HG03159 (cell line): Measurements from ENCODE around the gene STRA8.

Experiments used
- ATAC-seq: cut with Tn5 transposase; IDR thresholded peaks from one replicate; pipeline ENCODE4 v1.9.1; 2021; ENCODE audit warnings: mild to moderate bottlenecking, moderate library complexity; ENCODE audit not compliant: unreplicated experiment

The STRA8 gene

GRCh38 chr7:135262623-135263320, 29.1 kb downstream of the STRA8 start:
- ATAC-seq: no peak

DNA sequence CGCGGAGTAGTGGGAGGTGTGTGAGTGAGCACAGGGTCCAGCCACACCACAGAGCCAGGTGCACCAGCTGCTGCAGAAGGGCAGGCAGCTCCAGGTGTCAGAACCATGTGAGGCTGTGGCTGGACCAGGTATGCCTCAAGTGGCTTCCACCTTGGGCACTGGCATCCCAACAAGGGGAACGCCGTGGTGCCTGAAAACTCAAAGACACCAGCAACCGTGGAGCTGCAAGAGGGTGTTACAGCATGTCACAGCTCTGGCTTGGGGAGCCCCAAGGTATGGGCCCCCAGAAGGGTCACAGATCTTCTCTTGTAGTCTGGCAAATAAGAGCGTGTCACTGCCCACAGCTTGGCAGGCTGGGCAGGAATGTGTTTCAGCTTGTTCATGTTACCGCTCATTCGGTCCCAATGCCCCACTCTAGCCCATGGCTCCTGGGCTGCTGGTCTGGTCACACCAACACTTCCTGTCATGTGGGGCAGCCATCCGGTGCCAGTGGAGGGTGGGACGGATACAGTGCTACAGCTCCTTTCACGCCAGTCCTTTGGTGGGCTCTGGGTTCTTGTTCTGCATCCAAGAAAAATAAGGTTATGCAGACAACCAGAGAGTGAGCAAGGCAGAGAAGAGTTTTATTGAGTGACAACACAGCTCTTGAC, 29.8 kb downstream of the STRA8 start:
- no peak for ATAC-seq

GRCh38 chr7:135265637-135266036, 32.0 kb downstream of the STRA8 start:
- no peak for ATAC-seq

DNA sequence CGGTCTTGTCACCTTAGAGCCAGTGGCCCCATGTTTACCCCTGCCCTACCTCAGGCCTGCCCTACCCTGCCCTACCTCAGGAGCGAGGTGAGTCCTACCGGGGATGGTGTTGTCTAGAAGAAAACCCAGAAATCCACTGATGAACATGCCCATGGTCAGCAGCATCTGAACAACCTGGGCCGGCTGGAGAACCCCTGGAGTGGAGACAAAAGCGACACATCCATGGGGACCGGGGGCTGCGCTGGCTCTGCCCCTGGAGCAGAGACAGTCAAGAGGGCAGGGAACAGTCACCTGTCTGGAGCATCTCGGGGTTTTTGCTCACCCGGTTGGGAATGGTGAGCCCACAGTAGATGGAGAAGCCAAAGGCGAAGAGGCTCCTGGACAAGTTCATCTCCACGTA, 36.3 kb downstream of the STRA8 start:
- no peak for ATAC-seq

DNA sequence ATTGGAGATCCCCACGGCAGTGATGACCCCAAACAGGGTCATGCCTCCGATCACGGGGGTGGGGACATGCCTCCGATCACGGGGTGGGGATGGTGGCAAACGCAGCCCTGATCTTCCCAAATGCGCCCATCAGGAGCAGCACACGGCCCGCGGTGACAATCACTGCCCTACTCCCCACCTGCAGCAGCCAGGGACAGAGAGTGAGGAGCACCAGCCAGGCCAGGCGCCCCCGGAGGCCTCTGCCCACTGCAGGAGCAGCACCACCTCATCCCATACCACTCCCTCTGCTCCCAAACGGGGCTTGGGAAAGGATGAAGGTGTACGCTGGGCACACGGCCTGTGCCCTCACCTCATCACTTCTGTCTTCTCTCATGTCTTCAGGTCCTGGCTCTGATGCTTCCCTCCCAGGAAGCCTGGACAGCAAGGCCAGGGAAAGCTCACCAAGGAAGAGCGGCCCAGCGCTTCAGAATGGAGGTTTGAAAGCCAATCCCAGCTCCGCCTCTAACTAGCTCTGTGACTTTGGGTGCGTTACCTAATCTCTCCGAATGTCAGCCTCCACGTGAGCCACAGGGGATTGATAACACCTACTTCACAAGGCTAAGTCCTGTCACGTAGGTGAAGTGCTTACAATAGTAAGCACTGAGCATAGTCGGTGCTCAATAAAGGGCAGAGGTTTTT, 37.1 kb downstream of the STRA8 start:
- no peak for ATAC-seq

- no peak for ATAC-seq
Measured at GRCh38 chr7:135271255-135271615, 37.6 kb downstream of the STRA8 start.

- ATAC-seq: no peak
Measured at GRCh38 chr7:135272303-135272702, 38.7 kb downstream of the STRA8 start.

GRCh38 chr7:135273581-135273980, 39.9 kb downstream of the STRA8 start:
- no peak for ATAC-seq

DNA sequence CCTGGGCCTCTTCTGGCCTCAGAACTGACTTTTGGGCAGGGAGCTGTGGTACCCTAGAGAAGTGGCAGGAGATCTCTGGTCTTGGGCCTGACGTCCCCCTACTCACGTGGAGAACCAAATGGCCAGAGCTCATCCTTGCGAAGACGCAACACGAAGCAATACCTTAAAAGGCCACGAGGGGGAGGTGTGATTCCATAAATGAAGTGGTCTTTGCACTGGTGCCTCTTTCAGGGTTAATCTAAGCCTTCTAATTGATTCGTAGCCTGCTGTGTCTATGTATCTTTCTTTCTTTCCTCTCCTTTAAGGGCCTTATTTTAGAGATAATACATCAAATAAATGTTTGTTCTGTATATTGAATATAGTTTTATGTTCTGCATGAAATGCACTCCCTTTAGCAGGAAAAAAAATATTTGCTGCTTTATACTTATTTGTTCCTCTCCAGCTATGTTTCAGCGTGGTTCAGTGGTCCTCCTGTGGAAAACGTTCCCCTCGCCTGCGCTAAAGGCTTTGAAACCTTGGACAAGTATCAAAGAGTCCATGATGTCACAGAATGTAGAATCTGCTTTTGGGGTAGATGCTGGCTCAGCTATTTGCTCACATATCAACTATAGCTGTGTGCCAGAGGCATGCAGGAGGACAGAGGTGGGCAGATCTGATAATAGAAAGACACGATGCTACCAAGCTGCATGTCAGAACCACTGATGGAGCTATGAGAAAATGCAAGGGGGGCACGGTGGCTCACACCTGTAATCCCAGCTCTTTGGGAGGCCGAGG, 41.0 kb downstream of the STRA8 start:
- ATAC-seq: no peak

DNA sequence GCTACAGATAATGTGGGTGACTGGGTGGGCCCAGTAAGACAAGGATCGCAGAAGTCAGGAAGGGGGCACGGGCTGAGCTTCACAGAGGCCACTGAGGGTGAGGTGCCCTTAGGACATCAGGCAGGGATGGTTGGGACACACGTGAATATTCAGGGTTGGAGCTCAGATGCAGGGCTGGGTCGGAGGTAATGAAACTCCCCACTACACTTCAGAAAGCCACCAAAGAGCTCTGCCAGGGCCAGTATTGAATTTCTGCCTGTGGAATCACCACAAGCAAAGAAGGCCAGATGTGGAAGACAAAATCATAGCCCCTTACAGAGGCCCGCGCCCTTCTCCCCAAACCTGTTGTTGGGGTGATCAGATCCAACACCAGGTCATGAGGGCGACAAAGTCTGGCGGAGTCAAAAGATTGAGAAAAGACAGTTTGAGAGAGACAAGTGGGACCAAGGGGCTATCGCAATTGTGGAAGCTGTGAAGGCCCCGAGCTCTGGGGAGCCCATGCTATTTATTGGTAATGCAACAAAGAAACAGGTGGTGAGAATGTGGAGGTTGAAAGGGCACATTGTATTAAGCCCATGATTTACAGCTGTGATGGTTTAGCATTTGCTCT, 42.4 kb downstream of the STRA8 start:
- ATAC-seq: no peak

DNA sequence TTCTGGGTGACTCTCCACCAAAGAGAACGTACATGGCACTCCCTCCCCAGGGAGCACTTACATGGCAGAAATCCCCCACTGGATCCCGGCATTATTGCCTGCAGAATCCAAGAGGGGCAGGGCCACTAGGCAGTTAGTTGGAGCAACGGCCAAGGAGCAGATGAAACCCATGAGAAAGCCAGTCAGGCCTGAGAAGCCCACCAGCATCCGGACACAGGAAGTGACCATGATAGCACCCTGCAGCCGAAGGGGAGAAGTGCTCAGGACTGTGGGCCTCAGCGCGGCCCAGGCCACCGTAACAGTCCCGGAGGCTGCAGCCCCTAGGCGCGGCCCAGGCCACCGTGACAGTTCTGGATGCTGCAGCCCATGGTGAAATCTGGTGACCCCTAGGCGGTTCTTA, 43.5 kb downstream of the STRA8 start:
- ATAC-seq: no peak

- ATAC-seq: peak; percentile 97
Measured at GRCh38 chr7:135281363-135281949, 47.8 kb downstream of the STRA8 start.

DNA sequence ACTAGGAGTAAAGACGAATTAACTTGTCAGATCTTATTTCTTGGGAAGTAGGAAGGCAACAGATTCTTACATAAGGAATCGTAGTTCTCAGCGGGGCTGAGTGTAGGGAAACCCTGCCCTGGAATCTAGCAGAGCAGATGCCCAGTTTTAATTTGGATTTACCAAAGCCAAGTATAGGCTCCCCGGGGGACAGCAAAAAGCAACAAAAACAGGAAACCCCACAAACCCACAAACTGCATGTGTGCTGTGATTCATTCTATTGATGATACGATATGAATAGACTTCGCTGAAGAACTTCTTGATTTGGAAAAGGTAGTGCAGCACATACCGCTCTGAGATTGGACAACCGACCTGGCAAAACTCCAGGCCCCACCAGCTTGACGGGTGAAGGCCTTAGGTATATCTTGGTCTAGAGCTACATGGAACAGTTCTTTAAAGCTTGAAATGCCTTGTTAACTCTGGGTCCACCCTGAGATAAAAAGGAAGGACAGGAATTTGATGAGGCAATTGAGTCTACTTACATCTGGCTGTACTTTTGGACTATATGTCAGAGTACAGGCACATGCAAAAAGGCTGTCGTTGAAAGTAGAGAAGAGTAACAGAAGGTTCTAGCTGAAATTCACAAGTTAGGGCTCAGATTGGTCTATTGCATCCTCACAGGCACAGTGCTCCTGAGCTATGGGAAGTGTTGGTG, 49.1 kb downstream of the STRA8 start:
- no peak for ATAC-seq

DNA sequence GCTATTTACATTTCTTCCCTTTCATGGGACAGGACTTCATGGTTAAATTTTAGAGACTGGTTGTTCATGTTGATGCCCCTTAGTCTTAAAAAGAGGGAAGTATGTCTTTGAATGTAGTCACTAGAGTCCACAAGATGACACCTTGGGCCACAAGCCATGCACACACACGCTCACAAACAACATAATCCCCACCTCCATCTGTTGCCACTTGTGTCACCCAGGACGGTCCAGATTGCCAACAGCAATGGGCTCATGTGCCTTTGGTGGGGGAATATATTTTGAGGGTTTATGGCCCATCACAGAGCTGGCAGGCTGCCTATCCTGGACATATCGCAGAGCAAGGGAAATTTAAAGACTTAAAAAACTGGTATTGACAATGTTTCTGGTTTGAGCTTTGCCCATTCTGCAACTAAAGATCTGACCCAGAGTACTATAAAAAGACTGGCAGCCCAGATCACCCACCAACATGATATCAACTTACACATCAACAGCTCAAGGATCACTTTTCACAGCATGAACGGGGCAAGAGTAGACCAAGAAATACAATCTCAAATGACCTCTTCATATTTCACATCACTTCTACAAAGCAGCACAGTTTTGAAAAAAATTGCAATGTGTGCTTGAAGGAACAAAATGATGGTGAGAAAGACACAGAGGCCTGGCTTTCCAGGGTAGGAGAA, 50.5 kb downstream of the STRA8 start:
- ATAC-seq: no peak

GRCh38 chr7:135285547-135286233, 52.1 kb downstream of the STRA8 start:
- ATAC-seq: no peak

DNA sequence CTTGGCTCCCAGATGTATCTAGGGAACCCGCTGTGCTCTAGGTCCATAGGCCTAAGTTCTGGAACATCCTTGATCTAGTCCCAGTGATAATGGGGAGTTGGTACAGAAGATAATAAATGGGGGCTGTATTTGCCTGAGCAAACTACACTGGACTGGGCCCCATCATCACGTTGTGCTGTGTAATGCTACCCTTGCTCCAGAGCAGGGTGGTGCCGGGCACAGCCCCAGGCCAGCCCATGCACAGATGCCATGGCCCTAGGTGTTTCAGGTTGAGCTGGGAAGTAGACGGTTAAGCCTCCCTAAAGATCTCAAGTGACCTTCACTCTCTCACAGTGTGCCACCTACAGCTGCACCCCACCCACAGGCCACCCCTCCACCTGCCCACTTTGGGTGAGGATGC, 53.2 kb downstream of the STRA8 start:
- ATAC-seq: no peak

DNA sequence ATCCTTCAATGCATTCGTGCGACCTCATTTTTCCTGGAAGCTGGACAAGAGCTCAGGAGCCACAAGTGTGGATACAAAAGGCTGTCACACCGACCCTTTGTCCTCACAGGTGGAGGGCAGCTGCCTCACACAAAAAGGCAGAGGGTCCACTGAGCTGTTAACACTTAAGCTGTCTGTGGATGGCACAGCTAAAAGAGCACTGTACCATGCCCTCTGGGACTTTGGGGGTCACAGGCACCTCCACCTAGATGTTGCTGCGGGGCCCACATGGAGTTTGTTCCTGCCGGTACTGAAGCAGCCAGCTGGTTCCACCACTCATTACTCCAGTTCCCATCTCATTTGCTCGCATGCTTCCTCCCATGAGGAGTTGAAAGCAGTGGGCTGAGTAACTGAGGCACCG, 57.0 kb downstream of the STRA8 start:
- ATAC-seq: no peak

DNA sequence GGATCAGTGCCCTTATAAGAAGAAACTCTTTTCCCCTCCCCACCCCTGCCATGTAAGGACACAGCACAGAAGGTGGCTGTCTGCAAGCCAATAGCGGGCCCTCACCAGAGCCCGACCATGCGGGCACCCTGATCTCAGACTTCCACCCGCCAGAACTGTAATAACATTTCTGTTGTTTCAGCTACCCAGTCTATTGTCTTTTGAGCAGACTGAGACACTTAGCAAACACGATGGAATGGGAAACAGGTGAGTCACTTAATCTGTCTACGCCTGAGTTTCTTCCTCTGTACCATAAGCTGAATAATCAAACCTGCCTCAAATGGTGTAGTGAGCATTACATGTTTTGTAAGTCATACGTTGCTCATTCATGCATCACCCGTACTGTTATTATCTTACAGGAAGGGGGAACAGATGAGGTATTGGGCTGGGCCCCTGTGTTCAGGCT, 58.2 kb downstream of the STRA8 start:
- no peak for ATAC-seq

GRCh38 chr7:135299235-135299634, 65.6 kb downstream of the STRA8 start:
- ATAC-seq: no peak
